COR-L47 (cell line): ENCODE results near the gene DUSP7.

Source experiments
- DNase-seq: peaks from one replicate; lab custom pipeline; 2025; lab: John Stamatoyannopoulos, UW

Gene DUSP7

GRCh38 chr3:52026041-52026440 lies 30.3 kb downstream of the DUSP7 start:
- no peak for DNase-seq

GRCh38 chr3:52025453-52025852 lies 30.9 kb downstream of the DUSP7 start:
- no peak for DNase-seq

GRCh38 chr3:52024765-52025452 lies 31.5 kb downstream of the DUSP7 start:
- DNase-seq = no peak

GRCh38 chr3:52023860-52024764 lies 32.3 kb downstream of the DUSP7 start:
- peak; percentile 21 for DNase-seq

- DNase-seq = no peak
Measured at GRCh38 chr3:52023101-52023770, 33.1 kb downstream of the DUSP7 start.

- peak; percentile 17 for DNase-seq
Measured at GRCh38 chr3:52022323-52023100, 33.9 kb downstream of the DUSP7 start.

- peak; percentile 73 for DNase-seq
Measured at GRCh38 chr3:52021489-52022268, 34.7 kb downstream of the DUSP7 start.

GRCh38 chr3:52020796-52021195 lies 35.6 kb downstream of the DUSP7 start:
- DNase-seq = no peak

- no peak for DNase-seq
Measured at GRCh38 chr3:52019352-52020080, 36.9 kb downstream of the DUSP7 start.

GRCh38 chr3:52018319-52019000 lies 37.9 kb downstream of the DUSP7 start:
- no peak for DNase-seq

GRCh38 chr3:52017586-52017985 lies 38.8 kb downstream of the DUSP7 start:
- no peak for DNase-seq

- peak; percentile 79 for DNase-seq
Measured at GRCh38 chr3:52015438-52016228, 40.7 kb downstream of the DUSP7 start.

- no peak for DNase-seq
Measured at GRCh38 chr3:52014613-52015012, 41.8 kb downstream of the DUSP7 start.

- DNase-seq = no peak
Measured at GRCh38 chr3:52013802-52014598, 42.4 kb downstream of the DUSP7 start.

GRCh38 chr3:52012699-52013098 lies 43.7 kb downstream of the DUSP7 start:
- DNase-seq = no peak

- DNase-seq = no peak
Measured at GRCh38 chr3:52010431-52010830, 45.9 kb downstream of the DUSP7 start.

GRCh38 chr3:52007291-52007690 lies 49.1 kb downstream of the DUSP7 start:
- no peak for DNase-seq

GRCh38 chr3:52006820-52007133 lies 49.6 kb downstream of the DUSP7 start:
- no peak for DNase-seq
